Nephron (organoid): ENCODE data around the gene CGNL1.
A peak's percentile ranks its signal among the peaks of the same experiment; 100 is the strongest.

Experiments
- H3K27ac Mint-ChIP-seq, 3 experiments: 2 replicates each; pipeline ENCODE4 v1.8.0; 2020; ENCODE audit warnings: mixed read lengths in 3 of 3, mild to moderate bottlenecking in 2 of 3, moderate library complexity in 1 of 3
- H3K27me3 Mint-ChIP-seq: 2 replicates; pipeline ENCODE4 v1.8.0; 2021; ENCODE audit warnings: low read depth, mild to moderate bottlenecking, moderate library complexity, mixed read lengths
- H3K36me3 Mint-ChIP-seq: 2 replicates; pipeline ENCODE4 v1.8.0; 2020; ENCODE audit warnings: low read depth, mixed read lengths
- H3K4me1 Mint-ChIP-seq: 2 replicates; pipeline ENCODE4 v1.8.0; 2020; ENCODE audit warnings: mixed read lengths
- H3K4me3 Mint-ChIP-seq, 3 experiments: 2 replicates each; pipeline ENCODE4 v1.8.0; 2020; ENCODE audit warnings: mild to moderate bottlenecking in 3 of 3, mixed read lengths in 3 of 3, moderate library complexity in 2 of 3
- H3K9me3 Mint-ChIP-seq: 2 replicates; pipeline ENCODE4 v1.8.0; 2020; ENCODE audit warnings: mixed read lengths
- TF ChIP-seq, protein P1 (sequence below), 3 experiments: fragments of 200-600 bp; sonication (generic); IDR thresholded peaks; one replicate each; pipeline ENCODE4 v1.5.0; 2021; ENCODE audit warnings: antibody characterized with exemption in 3 of 3; ENCODE audit not compliant: unreplicated experiment in 3 of 3

CGNL1 gene

DNA sequence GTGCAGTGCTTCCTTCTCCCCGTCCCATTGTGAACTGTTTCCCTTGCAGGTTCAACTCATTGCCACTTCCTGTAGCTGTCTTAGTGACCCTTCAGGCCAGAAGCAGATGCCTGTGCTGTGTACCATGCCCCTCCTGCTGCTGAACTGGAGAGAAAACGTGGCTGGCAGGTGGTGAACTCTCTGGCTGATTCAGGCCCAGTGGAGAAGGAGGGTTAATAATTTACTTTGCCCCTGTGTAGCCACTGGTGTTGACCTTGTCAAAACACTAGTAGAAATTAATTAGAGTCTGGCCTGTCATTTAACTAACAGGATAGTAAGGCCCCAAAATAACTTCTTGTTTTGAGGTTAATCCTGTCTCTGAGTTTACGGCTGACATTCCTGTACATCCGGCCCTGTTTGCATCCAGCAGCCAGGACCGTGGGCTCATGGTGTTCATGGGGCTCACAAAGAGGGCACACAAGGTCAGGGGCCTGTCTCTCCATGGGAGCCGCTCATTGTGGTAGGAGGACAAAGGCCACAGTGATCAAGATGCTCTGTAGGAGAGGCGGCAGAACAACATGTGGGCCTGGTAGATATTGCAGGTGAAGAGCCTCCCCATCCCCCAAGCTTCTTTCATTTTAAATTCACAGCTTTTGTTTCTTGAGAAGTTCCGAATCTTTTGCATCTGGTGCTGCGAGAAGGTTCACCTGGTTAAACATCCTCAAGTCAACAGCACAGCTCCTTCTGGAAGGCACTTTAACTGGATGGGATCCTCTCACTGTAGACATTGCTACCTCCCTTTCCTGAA is 101.6 kb downstream of the CGNL1 start:
- H3K4me3 Mint-ChIP-seq = peak overlapping the region in 1 of 3 experiments; percentile 14
- no peaks in the 10 kb centered on the region for H3K27me3 Mint-ChIP-seq
- H3K4me1 Mint-ChIP-seq = peaks cover 38% of the 10 kb centered on the region
- TF ChIP-seq, protein P1, sequence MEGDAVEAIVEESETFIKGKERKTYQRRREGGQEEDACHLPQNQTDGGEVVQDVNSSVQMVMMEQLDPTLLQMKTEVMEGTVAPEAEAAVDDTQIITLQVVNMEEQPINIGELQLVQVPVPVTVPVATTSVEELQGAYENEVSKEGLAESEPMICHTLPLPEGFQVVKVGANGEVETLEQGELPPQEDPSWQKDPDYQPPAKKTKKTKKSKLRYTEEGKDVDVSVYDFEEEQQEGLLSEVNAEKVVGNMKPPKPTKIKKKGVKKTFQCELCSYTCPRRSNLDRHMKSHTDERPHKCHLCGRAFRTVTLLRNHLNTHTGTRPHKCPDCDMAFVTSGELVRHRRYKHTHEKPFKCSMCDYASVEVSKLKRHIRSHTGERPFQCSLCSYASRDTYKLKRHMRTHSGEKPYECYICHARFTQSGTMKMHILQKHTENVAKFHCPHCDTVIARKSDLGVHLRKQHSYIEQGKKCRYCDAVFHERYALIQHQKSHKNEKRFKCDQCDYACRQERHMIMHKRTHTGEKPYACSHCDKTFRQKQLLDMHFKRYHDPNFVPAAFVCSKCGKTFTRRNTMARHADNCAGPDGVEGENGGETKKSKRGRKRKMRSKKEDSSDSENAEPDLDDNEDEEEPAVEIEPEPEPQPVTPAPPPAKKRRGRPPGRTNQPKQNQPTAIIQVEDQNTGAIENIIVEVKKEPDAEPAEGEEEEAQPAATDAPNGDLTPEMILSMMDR (IDR thresholded peaks at IDR 0.05; ENCODE audit: unreplicated experiment in 3 of 3) = no peak
- H3K36me3 Mint-ChIP-seq = peaks cover 13% of the 10 kb centered on the region
- peak overlapping the region; percentile 87 to 96 (median 89) for H3K27ac Mint-ChIP-seq
- H3K9me3 Mint-ChIP-seq = peaks cover 4% of the 10 kb centered on the region

DNA sequence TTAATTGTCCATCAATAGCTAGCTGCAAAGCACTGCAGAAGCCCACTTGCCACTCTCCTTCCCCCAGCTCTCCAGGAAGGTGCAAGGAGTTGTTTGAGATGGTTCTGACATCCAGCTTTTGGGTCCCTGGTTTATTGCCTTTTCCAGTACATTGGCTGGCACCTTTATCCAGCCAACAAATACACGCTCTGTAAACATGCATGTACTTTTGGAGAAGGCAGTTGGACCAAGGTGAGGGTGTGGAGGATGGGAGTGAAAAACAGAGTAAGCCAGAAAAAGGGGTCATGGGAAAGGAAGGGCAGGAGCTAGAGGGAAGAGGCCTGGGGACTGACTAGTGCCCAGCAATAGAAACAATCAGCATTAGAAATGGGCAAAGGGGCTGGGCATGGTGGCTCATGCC is 102.7 kb downstream of the CGNL1 start:
- Mint-ChIP-seq H3K9me3 (peaks cover 4% of the 10 kb centered on the region), H3K4me3 (no peak overlapping the region), H3K36me3 (peaks cover 13% of the 10 kb centered on the region), H3K27me3 (no peaks in the 10 kb centered on the region), H3K27ac (peak overlapping the region in 1 of 3 experiments; percentile 96), H3K4me1 (peaks cover 38% of the 10 kb centered on the region)
- TF ChIP-seq, protein P1 (IDR thresholded peaks at IDR 0.05; ENCODE audit: unreplicated experiment in 3 of 3) = no peak

DNA sequence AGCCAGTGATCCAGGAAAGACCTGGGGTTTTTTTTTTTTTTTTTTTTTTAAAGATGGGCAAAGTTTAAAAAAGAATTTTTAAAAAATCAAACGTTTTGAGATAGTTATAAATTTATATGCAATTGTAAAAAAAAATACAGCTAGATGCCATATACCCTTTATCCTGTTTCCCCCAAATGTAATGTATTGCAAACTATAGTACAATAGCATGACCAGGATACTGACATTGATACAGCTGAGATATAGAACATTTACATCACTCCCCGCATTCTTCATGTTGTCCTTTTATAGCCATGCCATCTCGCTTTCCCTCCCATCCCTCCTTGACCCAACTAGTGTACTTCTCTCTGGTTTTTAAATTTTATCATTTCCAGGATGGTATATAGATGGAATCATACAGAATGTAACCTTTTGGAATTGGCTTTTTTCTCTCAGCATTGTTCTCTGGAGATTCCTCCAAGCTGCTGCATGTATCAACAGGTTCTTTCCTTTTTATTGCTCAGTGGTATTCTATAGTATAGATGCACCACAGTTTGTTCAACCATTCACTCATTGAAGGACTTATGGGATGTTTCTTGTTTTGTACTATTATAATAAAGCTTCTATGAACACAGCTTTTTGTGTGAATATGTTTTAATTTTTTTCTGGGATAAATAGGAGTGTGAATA is 104.9 kb downstream of the CGNL1 start:
- Mint-ChIP-seq H3K27ac (peak overlapping the region in 2 of 3 experiments; percentile 18 to 21), H3K9me3 (peaks cover 4% of the 10 kb centered on the region), H3K36me3 (peaks cover 18% of the 10 kb centered on the region), H3K4me3 (no peak overlapping the region), H3K27me3 (peaks cover 1% of the 10 kb centered on the region), H3K4me1 (peaks cover 20% of the 10 kb centered on the region)
- TF ChIP-seq, protein P1 (IDR thresholded peaks at IDR 0.05; ENCODE audit: unreplicated experiment in 3 of 3) = no peak

DNA sequence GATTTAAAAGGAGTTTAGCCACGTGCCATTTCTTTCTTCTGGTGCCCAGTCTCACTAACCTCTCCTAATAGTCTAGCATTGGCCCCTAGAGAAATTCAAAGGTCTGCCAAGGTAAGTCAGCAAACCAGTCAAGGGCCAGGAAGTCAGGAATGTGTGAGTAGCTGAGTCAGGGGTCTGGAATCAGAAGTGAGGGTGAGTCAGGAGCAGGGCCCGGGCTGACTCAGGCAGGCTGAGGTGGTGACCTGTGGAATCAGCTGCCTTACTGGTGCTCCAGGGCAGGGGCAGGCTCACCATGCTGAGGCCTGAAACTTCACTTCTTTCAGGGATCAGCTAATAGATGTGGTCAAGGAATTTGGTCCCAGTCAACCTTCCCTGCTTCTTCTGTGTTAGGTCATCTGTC is 109.6 kb downstream of the CGNL1 start:
- Mint-ChIP-seq H3K27me3 (peaks cover 5% of the 10 kb centered on the region), H3K36me3 (peaks cover 24% of the 10 kb centered on the region), H3K4me3 (no peak overlapping the region), H3K27ac (peak overlapping the region in 2 of 3 experiments; percentile 49 to 96), H3K9me3 (peaks cover 8% of the 10 kb centered on the region), H3K4me1 (no peaks in the 10 kb centered on the region)
- TF ChIP-seq, protein P1 (IDR thresholded peaks at IDR 0.05; ENCODE audit: unreplicated experiment in 3 of 3) = no peak

DNA sequence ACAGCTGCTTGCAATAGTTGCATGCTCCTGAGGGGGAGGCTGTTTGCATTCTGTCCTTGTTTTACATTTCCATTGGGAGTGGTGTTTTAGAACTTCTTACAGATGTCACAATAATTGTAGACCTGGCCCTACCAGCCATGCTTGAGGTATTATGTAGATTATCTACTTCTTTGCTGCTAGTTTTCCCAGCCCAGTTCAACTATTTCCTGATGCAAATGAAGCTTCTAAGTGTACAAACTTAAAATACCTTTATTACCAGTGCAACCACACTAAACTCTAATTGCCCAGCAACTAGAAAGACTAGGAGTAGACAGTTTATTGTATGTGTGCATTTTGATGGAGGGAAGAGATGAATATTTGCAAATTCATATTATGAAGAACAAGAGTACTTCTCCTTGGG is 110.5 kb downstream of the CGNL1 start:
- Mint-ChIP-seq H3K36me3 (peaks cover 20% of the 10 kb centered on the region), H3K27ac (peak overlapping the region in 2 of 3 experiments; percentile 49 to 96), H3K4me3 (no peak overlapping the region), H3K9me3 (peaks cover 3% of the 10 kb centered on the region), H3K27me3 (peaks cover 10% of the 10 kb centered on the region), H3K4me1 (no peaks in the 10 kb centered on the region)
- TF ChIP-seq, protein P1 (IDR thresholded peaks at IDR 0.05; ENCODE audit: unreplicated experiment in 3 of 3) = no peak
